ENCODE results near the gene UAP1.

The UAP1 gene

GRCh38 chr1:162639718-162640117 is 78.2 kb downstream of the UAP1 start:
- H3K4me2 ChIP-seq = no peak overlapping the region
- no peaks in the 10 kb centered on the region for H3K9me3 ChIP-seq
- H4K20me1 ChIP-seq = no peaks in the 10 kb centered on the region
- H3K27ac ChIP-seq = no peak overlapping the region
- H3K4me1 ChIP-seq = no peaks in the 10 kb centered on the region
- TF ChIP-seq Cebpa-rat (IDR thresholded peaks at IDR 0.05) = no peak
- H3K27me3 ChIP-seq = no peaks in the 10 kb centered on the region
- H3K36me3 ChIP-seq = no peaks in the 10 kb centered on the region
- no peak overlapping the region for H3K4me3 ChIP-seq
- H3K9ac ChIP-seq = no peak overlapping the region

- no peaks in the 10 kb centered on the region for H4K20me1 ChIP-seq
- no peak for TF ChIP-seq Cebpa-rat (IDR thresholded peaks at IDR 0.05)
- no peak overlapping the region for H3K9ac ChIP-seq
- no peaks in the 10 kb centered on the region for H3K4me1 ChIP-seq
- H3K4me3 ChIP-seq = no peak overlapping the region
- H3K27ac ChIP-seq = no peak overlapping the region
- H3K4me2 ChIP-seq = no peak overlapping the region
- H3K9me3 ChIP-seq = no peaks in the 10 kb centered on the region
- H3K36me3 ChIP-seq = no peaks in the 10 kb centered on the region
- H3K27me3 ChIP-seq = no peaks in the 10 kb centered on the region
These were observed 79.6 kb downstream of the UAP1 start for GRCh38 chr1:162641114-162641513.

GRCh38 chr1:162644986-162645314 is 83.4 kb downstream of the UAP1 start:
- Histone ChIP-seq H3K9me3 (no peaks in the 10 kb centered on the region), H3K36me3 (no peaks in the 10 kb centered on the region), H3K4me3 (no peak overlapping the region), H3K4me1 (no peaks in the 10 kb centered on the region), H4K20me1 (no peaks in the 10 kb centered on the region), H3K4me2 (no peak overlapping the region), H3K27ac (no peak overlapping the region), H3K9ac (no peak overlapping the region), H3K27me3 (no peaks in the 10 kb centered on the region)
- no peak for TF ChIP-seq Cebpa-rat (IDR thresholded peaks at IDR 0.05)

GRCh38 chr1:162645666-162646065 is 84.1 kb downstream of the UAP1 start:
- H4K20me1 ChIP-seq = no peaks in the 10 kb centered on the region
- no peak overlapping the region for H3K4me3 ChIP-seq
- H3K4me2 ChIP-seq = no peak overlapping the region
- TF ChIP-seq Cebpa-rat (IDR thresholded peaks at IDR 0.05) = no peak
- H3K27ac ChIP-seq = no peak overlapping the region
- no peaks in the 10 kb centered on the region for H3K36me3 ChIP-seq
- H3K9me3 ChIP-seq = no peaks in the 10 kb centered on the region
- H3K27me3 ChIP-seq = no peaks in the 10 kb centered on the region
- no peaks in the 10 kb centered on the region for H3K4me1 ChIP-seq
- H3K9ac ChIP-seq = no peak overlapping the region

GRCh38 chr1:162649583-162649982 is 88.1 kb downstream of the UAP1 start:
- no peaks in the 10 kb centered on the region for H3K36me3 ChIP-seq
- H3K27ac ChIP-seq = no peak overlapping the region
- no peaks in the 10 kb centered on the region for H4K20me1 ChIP-seq
- no peak overlapping the region for H3K4me3 ChIP-seq
- no peaks in the 10 kb centered on the region for H3K27me3 ChIP-seq
- TF ChIP-seq Cebpa-rat (IDR thresholded peaks at IDR 0.05) = no peak
- H3K4me1 ChIP-seq = no peaks in the 10 kb centered on the region
- no peak overlapping the region for H3K9ac ChIP-seq
- H3K9me3 ChIP-seq = no peaks in the 10 kb centered on the region
- H3K4me2 ChIP-seq = no peak overlapping the region
